Astrocyte of the spinal cord (primary cell): Measurements from ENCODE around the gene SRCIN1.

Experiments
- DNase-seq: peaks from one replicate; pipeline ENCODE4 v3.0.0; 2011; ENCODE audit warnings: low read depth, low spot score
- H3K4me3 ChIP-seq: 2 replicates; pipeline ENCODE4 v1.5.1; 2011; ENCODE audit warnings: low read depth, mild to moderate bottlenecking, low read length, moderate library complexity
- CTCF ChIP-seq: IDR thresholded peaks from 2 replicates; pipeline ENCODE4 v1.5.1; 2012; ENCODE audit warnings: low read depth, mild to moderate bottlenecking, low read length, inconsistent platforms
- in situ Hi-C: cut with HindIII; loops from 2 replicates; pipeline ENCODE4 v1.10.0; 2017; ENCODE audit warnings: low sequenced_read_pairs

The SRCIN1 gene

GRCh38 chr17:38608648-38609047 lies 2.9 kb upstream of the SRCIN1 start:
- no peak for DNase-seq
- in situ Hi-C loops = no loop called here
- no peak for TF ChIP-seq CTCF
- H3K4me3 ChIP-seq = no peak overlapping the region

GRCh38 chr17:38606646-38607611 lies 1.2 kb upstream of the SRCIN1 start:
- DNase-seq = no peak
- TF ChIP-seq CTCF = no peak
- in situ Hi-C loops = no loop called here
- no peak overlapping the region for H3K4me3 ChIP-seq

GRCh38 chr17:38605411-38605840 lies 326 bp downstream of the SRCIN1 start:
- in situ Hi-C loops = no loop called here
- H3K4me3 ChIP-seq = peak overlapping the region; percentile 26
- no peak for TF ChIP-seq CTCF
- DNase-seq = no peak

- no peak for DNase-seq
- no peak for TF ChIP-seq CTCF
- H3K4me3 ChIP-seq = no peak overlapping the region
- in situ Hi-C loops = no loop called here
Measured at GRCh38 chr17:38604479-38605403, 1.0 kb downstream of the SRCIN1 start.

GRCh38 chr17:38603786-38604478 lies 1.8 kb downstream of the SRCIN1 start:
- no peak overlapping the region for H3K4me3 ChIP-seq
- DNase-seq = no peak
- in situ Hi-C loops = no loop called here
- TF ChIP-seq CTCF = no peak
